HFF-Myc (cell line): ENCODE results near the gene TBL1X.

Experiments used
- DNase-seq: peaks from one replicate; pipeline ENCODE4 v3.0.0-alpha.2; 2011; ENCODE audit warnings: low read depth; ENCODE audit errors: extremely low read depth
- H3K4me3 ChIP-seq: replicated peaks from 2 replicates; pipeline ENCODE4 v1.5.1; 2011; ENCODE audit warnings: low read depth, mild to moderate bottlenecking, control low read depth, low read length
- TF ChIP-seq, protein P1 (sequence below): IDR thresholded peaks from 2 replicates; pipeline ENCODE4 v1.5.1; 2012; ENCODE audit warnings: mild to moderate bottlenecking, low read depth, low read length, control low read depth; ENCODE audit errors: missing control alignments

The TBL1X gene

DNA sequence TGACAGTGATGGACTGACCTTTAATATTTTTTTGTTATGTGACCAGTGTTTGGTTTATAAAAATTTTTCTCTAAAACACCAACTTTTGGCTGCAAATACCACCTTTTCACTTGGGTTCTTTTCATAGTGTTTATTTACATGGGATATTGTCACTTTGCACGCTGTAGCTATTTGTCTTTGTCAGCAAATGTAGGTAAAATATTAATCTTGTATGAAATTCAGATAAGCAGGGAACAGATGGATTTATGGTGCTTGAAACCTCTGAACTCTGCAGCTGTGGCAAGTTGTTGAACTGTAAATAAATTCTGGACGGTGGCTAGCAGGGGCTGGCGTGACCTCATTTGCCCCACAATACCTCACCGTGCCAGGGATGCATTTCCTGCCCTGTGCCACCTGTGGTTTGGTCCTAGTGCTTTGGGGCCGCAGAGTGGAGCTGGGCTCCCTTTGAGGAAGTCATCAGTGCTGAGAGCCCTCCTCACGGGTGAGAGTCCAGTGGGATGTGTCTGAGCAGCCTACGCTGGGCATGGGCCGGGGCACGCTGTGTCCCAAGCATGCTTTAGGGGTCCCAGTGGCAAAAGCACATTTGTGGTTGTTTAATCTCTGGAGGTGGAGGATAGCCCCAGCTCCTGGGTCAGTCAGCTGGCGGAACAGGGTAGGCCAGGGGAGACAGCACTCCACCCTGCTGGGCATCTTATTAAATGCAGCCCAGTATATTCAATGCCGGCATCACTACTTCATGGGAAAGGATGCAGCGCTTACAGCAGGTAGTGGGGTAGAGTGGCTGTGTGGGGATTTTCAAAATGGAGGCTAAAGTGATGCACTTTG lies 108.6 kb downstream of the TBL1X start:
- DNase-seq, result no peak
- TF ChIP-seq, protein P1, sequence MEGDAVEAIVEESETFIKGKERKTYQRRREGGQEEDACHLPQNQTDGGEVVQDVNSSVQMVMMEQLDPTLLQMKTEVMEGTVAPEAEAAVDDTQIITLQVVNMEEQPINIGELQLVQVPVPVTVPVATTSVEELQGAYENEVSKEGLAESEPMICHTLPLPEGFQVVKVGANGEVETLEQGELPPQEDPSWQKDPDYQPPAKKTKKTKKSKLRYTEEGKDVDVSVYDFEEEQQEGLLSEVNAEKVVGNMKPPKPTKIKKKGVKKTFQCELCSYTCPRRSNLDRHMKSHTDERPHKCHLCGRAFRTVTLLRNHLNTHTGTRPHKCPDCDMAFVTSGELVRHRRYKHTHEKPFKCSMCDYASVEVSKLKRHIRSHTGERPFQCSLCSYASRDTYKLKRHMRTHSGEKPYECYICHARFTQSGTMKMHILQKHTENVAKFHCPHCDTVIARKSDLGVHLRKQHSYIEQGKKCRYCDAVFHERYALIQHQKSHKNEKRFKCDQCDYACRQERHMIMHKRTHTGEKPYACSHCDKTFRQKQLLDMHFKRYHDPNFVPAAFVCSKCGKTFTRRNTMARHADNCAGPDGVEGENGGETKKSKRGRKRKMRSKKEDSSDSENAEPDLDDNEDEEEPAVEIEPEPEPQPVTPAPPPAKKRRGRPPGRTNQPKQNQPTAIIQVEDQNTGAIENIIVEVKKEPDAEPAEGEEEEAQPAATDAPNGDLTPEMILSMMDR, result no peak

DNA sequence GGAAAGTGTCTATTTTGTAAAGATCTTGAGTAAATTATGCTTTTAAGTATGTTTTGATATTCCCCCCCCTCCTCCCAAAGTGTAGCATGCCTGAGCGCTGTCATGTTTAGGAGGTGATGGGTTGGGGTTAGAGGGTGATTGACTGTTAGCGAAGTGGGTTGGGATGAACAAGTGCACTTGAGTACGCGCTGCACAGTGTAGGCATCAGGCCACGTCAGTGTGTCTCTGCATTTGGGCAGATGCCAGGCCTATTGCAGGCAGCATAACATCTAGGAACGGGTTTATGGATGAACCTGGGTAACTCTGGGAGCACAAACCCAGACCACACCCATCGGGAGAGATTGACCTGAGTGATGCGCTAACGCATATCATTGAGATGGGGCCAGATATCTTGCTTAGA lies 111.2 kb downstream of the TBL1X start:
- H3K4me3 ChIP-seq, result no peak overlapping the region
- DNase-seq, result no peak
- TF ChIP-seq, protein P1, result no peak

More for the DNA sequence above, 108.6 kb downstream of the TBL1X start:
- no peak overlapping the region for H3K4me3 ChIP-seq

DNA sequence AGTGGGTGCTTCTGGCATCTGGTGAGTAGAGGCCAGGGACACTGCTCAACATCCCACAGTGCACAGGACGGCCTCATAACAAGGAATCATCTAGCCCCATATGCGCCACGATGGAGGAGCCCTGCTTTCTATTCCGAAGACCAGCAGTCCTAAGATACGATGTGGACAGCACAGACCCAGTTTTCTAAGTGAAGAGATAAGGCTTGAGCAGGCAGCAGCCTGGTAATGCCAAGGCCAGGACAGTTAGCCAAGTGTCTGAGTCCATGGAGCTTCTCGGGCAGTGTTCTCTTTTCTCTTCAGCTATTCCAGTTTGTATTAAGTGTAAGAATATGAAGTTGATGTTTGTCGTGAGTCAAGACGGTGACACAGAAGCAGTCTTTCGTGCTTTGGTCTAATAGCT lies 112.7 kb downstream of the TBL1X start:
- DNase-seq, result no peak
- TF ChIP-seq, protein P1, result no peak
- H3K4me3 ChIP-seq, result no peak overlapping the region

DNA sequence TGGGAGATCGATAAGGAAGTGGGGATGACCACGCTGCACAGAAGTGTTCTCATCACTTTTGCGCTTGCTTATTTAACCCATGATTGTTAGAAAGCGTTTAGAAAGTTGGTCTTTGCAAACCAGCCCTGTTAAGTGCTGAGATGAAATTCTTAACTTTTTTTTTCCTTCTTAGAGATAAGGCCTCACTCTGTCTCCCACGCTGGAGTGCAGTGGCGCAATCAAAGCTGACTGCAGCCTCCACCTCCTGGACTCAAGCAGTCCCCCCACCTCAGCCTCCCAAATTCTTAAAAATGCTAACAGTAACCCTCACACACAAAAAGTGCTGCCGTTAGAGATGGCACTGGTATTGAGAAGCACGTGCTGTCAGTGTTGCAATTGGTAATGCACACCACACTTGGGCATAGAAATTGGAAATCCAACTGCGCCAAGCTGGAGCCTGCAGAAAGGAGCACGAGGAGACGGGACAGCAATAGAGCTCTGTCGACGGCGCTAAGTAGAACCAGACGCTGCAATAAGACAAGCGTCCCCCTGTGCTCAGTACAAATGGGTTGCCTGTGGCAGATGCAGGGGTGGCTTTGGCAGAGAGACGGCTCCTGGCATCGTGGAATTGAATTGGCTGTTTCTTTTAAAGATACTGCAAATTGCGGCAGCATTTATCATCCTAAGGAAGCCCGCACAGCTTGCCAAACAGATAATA lies 113.4 kb downstream of the TBL1X start:
- H3K4me3 ChIP-seq, result no peak overlapping the region
- TF ChIP-seq, protein P1, result no peak
- no peak for DNase-seq

DNA sequence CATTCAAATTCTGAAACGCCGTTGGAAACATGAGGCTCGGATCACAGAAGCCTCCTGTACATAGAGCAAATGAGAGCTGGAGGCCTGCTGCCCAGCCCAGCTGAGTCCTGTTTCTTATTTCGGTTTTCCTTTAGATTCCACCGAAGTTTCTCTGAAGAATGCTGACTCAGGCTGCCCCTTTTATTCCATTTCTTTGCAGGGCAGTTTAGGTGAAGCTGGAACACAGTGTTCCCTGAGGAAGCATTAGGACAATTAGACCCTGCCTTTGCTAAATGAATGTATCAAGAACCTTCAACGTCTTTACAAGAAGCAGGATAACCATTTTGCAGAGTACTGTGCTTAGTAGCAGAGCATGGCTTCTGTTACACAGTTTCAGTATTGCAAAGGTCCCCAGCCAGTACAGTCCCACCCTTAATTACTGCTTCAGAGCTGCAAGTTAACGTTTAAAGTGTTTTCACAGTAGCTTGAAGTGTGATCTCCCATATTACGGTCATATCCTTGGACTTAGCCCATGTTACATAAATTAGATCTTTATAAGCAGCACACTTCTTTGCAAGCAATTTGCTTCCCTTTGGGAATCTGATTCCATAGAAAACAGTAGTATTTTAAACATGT lies 117.0 kb downstream of the TBL1X start:
- DNase-seq, result no peak
- TF ChIP-seq, protein P1, result no peak
- no peak overlapping the region for H3K4me3 ChIP-seq

DNA sequence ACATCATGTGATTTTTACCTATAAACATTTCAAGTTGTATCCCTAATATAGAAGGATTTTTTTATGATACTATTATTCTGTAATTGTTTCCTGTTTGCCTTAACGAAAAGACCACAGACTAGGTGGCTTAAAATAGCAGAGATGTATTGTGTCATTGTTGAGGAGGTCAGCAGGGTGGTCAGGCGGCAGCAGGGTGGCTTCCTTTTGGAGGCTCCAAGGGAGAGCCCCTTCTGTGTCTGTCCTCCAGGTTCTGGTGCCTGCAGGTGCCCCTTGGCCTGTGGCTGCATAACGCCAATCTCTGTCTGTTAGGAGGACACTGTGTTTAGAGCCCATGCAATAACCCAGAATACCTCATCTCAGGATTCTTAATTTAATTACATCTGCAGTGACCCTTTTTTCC lies 118.1 kb downstream of the TBL1X start:
- no peak for DNase-seq
- no peak overlapping the region for H3K4me3 ChIP-seq
- TF ChIP-seq, protein P1, result no peak
